ENCODE measurements around the gene KIF12. TPM values are rescaled to one million over a fixed set of nuclear protein-coding genes. Genes with fewer than 3 reads are reported as not detected.
A peak's percentile ranks its signal among the peaks of the same experiment; 100 is the strongest.

KIF12 gene
- polyA plus RNA-seq, 3 donors = not detected

DNA sequence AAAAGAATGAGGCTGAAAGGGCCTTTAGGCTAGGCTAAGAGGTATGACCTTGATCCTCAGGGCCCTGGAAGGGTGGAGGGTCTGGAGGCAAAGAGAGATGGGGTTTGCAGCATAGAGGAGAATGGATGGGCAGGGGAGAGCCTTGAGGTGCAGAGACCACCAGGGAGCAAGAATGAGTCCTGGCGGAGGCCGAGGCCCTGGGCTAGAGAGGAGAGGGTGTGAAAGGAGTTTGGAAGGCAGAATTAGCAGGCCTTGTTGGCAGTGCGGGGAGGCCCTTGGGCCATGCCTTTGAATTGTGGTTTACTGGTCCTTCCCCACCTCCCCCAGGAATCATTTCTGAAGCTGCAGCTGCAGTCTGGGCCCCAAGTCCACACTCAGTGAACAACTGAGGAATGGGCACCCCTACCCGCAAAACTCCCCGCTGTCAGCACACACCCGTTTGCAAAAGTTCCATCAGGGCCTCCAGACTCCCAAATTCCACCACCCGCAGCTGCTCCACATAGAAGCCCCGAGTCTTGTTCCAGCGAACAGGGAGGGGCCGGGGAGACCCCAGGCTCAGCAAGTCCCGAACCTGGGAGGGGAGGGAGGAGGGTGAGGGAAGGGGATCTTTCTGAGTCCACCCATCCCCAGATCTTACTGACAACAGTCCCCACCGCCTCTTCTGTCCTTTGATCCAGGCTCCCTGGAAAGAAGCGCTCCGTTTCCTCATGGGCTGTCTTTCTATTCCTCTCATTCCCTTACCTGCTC is 2.1 kb downstream of the KIF12 start:
- H3K4me1 ChIP-seq (ENCODE audit: control insufficient read depth in 1 of 2, insufficient read depth in 2 of 2, low read length in 2 of 2) = peaks cover 0 to 8% of the 10 kb centered on the region in 2 donors
- H3K9me3 ChIP-seq (replicated peaks in 1 of 2; ENCODE audit: control insufficient read depth in 1 of 2, insufficient read depth in 1 of 2, low read length in 2 of 2) = peaks cover 2 to 4% of the 10 kb centered on the region in 2 donors
- no peak overlapping the region for H3K27ac ChIP-seq (ENCODE audit: low read depth in 1 of 2, low read length in 2 of 2)
- 71% methylated on average over 4 of the region's 14 CpGs for WGBS (ENCODE audit: insufficient coverage)
- no peak overlapping the region for H3K9ac ChIP-seq (ENCODE audit: insufficient read depth, low read length, poor library complexity, severe bottlenecking)
- Mint-ChIP-seq H3K4me3 (peak overlapping the region in 1 of 2 donors; percentile 71), H3K27me3 (ENCODE audit: low read depth in 3 of 3) (peaks cover 23 to 47% (median 37%) of the 10 kb centered on the region in 3 donors), H3K9me3 (peaks cover 3 to 10% (median 8%) of the 10 kb centered on the region in 7 donors), H3K36me3 (no peaks in the 10 kb centered on the region), H3K27ac (no peak overlapping the region), H3K4me1 (peaks cover 4% of the 10 kb centered on the region)
- H3K27me3 ChIP-seq (ENCODE audit: control insufficient read depth in 2 of 2, insufficient read depth in 2 of 2, low read length in 2 of 2) = peaks cover 3 to 26% of the 10 kb centered on the region in 2 donors
- TF ChIP-seq, protein P1, sequence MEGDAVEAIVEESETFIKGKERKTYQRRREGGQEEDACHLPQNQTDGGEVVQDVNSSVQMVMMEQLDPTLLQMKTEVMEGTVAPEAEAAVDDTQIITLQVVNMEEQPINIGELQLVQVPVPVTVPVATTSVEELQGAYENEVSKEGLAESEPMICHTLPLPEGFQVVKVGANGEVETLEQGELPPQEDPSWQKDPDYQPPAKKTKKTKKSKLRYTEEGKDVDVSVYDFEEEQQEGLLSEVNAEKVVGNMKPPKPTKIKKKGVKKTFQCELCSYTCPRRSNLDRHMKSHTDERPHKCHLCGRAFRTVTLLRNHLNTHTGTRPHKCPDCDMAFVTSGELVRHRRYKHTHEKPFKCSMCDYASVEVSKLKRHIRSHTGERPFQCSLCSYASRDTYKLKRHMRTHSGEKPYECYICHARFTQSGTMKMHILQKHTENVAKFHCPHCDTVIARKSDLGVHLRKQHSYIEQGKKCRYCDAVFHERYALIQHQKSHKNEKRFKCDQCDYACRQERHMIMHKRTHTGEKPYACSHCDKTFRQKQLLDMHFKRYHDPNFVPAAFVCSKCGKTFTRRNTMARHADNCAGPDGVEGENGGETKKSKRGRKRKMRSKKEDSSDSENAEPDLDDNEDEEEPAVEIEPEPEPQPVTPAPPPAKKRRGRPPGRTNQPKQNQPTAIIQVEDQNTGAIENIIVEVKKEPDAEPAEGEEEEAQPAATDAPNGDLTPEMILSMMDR (IDR thresholded peaks at IDR 0.05) = no peak
- no peak overlapping the region for H3K4me2 ChIP-seq (replicated peaks; ENCODE audit: extremely low read depth, low read length, poor library complexity, severe bottlenecking)
- H3K79me2 ChIP-seq (ENCODE audit: insufficient read depth, low read length) = no peaks in the 10 kb centered on the region
- H4K20me1 ChIP-seq (ENCODE audit: insufficient read depth, low read length) = no peaks in the 10 kb centered on the region
- DNase-seq = no peak
- H2AFZ ChIP-seq (ENCODE audit: insufficient read depth, low read depth, low read length, poor library complexity, severe bottlenecking) = no peak overlapping the region
- H3K4me3 ChIP-seq (replicated peaks in 1 of 3; ENCODE audit: low read depth in 2 of 3, low read length in 3 of 3) = no peak overlapping the region
- intact Hi-C loops (cut with micrococcal nuclease) = no loop called here
- H3K36me3 ChIP-seq (replicated peaks in 1 of 2; ENCODE audit: control insufficient read depth in 1 of 2, insufficient read depth in 2 of 2, low read length in 2 of 2) = no peaks in the 10 kb centered on the region

DNA sequence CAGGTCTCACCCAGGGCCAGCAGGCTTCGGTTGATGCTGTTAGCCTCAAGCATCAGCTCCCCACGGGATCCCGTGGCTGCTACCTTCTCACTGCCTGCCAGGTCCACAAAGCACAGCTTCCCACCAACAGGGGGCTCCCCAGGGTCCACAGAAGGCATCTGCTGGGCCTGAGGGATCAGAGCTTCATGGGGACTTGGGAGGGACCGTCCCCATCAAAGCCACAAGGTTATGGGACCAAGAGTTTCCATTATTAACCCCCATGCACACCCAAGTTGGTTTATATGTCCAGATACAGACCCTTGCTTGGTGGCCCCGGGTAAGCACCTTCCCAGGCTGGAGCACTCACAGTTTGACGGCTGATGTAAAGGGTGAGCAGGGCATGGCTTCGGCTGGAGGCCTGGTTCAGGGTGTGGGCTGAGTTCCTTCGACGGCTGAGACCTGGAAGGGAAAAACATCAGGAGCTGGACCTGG is 3.0 kb downstream of the KIF12 start:
- Histone ChIP-seq H3K4me2 (replicated peaks; ENCODE audit: extremely low read depth, low read length, poor library complexity, severe bottlenecking) (no peak overlapping the region), H3K27me3 (ENCODE audit: control insufficient read depth in 2 of 2, insufficient read depth in 2 of 2, low read length in 2 of 2) (peaks cover 3 to 24% of the 10 kb centered on the region in 2 donors), H3K36me3 (replicated peaks in 1 of 2; ENCODE audit: control insufficient read depth in 1 of 2, insufficient read depth in 2 of 2, low read length in 2 of 2) (no peaks in the 10 kb centered on the region), H3K9ac (ENCODE audit: insufficient read depth, low read length, poor library complexity, severe bottlenecking) (no peak overlapping the region), H4K20me1 (ENCODE audit: insufficient read depth, low read length) (no peaks in the 10 kb centered on the region), H3K79me2 (ENCODE audit: insufficient read depth, low read length) (no peaks in the 10 kb centered on the region), H3K9me3 (replicated peaks in 1 of 2; ENCODE audit: control insufficient read depth in 1 of 2, insufficient read depth in 1 of 2, low read length in 2 of 2) (peaks cover 0 to 4% of the 10 kb centered on the region in 2 donors), H3K4me3 (replicated peaks in 1 of 3; ENCODE audit: low read depth in 2 of 3, low read length in 3 of 3) (no peak overlapping the region), H3K27ac (ENCODE audit: low read depth in 1 of 2, low read length in 2 of 2) (no peak overlapping the region), H3K4me1 (ENCODE audit: control insufficient read depth in 1 of 2, insufficient read depth in 2 of 2, low read length in 2 of 2) (peaks cover 0 to 8% of the 10 kb centered on the region in 2 donors), H2AFZ (ENCODE audit: insufficient read depth, low read depth, low read length, poor library complexity, severe bottlenecking) (no peak overlapping the region)
- TF ChIP-seq, protein P1 (IDR thresholded peaks at IDR 0.05) = no peak
- H3K4me3 Mint-ChIP-seq = no peak overlapping the region
- no peak overlapping the region for H3K27ac Mint-ChIP-seq
- H3K9me3 Mint-ChIP-seq = peaks cover 0 to 3% (median 1%) of the 10 kb centered on the region in 7 donors
- peaks cover 4% of the 10 kb centered on the region for H3K4me1 Mint-ChIP-seq
- intact Hi-C loops (cut with micrococcal nuclease) = no loop called here
- peaks cover 23 to 43% (median 33%) of the 10 kb centered on the region in 3 donors for H3K27me3 Mint-ChIP-seq (ENCODE audit: low read depth in 3 of 3)
- H3K36me3 Mint-ChIP-seq = no peaks in the 10 kb centered on the region
- no peak for DNase-seq
- WGBS (ENCODE audit: insufficient coverage) = 89% methylated on average over 8 of the region's 9 CpGs
